Activated naive CD4-positive, alpha-beta T cell treated with anti-CD3 and anti-CD28 coated beads for 36 hours (primary cell): ENCODE results near the gene PDE11A. TPM values are rescaled to one million over a fixed set of nuclear protein-coding genes. Genes with fewer than 3 reads are reported as not detected.

Source experiments
- CTCF ChIA-PET: fragments of 350-600 bp; sonication (Branson Sonifier 250); formaldehyde crosslinking; loops from one replicate; lab custom pipeline; 2021; ENCODE audit warnings: antibody characterized with exemption; lab: Charles Lee
- DNase-seq: peaks from one replicate; pipeline ENCODE4 v3.0.0-alpha.2; 2020
- H3K27ac Mint-ChIP-seq: one replicate; pipeline ENCODE4 v1.8.0; 2021; ENCODE audit warnings: mild to moderate bottlenecking, mixed read lengths
- H3K27me3 Mint-ChIP-seq: one replicate; pipeline ENCODE4 v1.8.0; 2021; ENCODE audit warnings: low read depth, mixed read lengths
- H3K36me3 Mint-ChIP-seq: one replicate; pipeline ENCODE4 v1.8.0; 2021; ENCODE audit warnings: low read depth, mixed read lengths
- H3K4me1 Mint-ChIP-seq: one replicate; pipeline ENCODE4 v1.8.0; 2021; ENCODE audit warnings: low read depth, mixed read lengths
- H3K4me3 Mint-ChIP-seq: one replicate; pipeline ENCODE4 v1.8.0; 2021; ENCODE audit warnings: mild to moderate bottlenecking, moderate library complexity, mixed read lengths
- H3K9me3 Mint-ChIP-seq: one replicate; pipeline ENCODE4 v1.8.0; 2021; ENCODE audit warnings: mixed read lengths
- intact Hi-C: fragments of 100-400 bp; cut with micrococcal nuclease; formaldehyde crosslinking; loops from one replicate; pipeline ENCODE4 v1.15.1; 2023
- total RNA-seq, 2 experiments: library from RNA; stranded (reverse); gene quantifications; one replicate each; pipeline ENCODE4 v1.2.3, GENCODE V29; 2021

Gene PDE11A
- total RNA-seq, 2 experiments from 2014 or later = not detected

GRCh38 chr2:177783835-177784744 is 288.5 kb downstream of the PDE11A start:
- intact Hi-C loops = no loop called here
- Mint-ChIP-seq H3K4me1 (peaks cover 39% of the 10 kb centered on the region), H3K36me3 (peaks cover 2% of the 10 kb centered on the region), H3K27me3 (no peaks in the 10 kb centered on the region), H3K9me3 (peaks cover 3% of the 10 kb centered on the region), H3K4me3 (no peak overlapping the region), H3K27ac (peak overlapping the region; percentile 37)
- DNase-seq = peak; percentile 29
- CTCF ChIA-PET = no interaction called here

- Mint-ChIP-seq H3K27ac (no peak overlapping the region), H3K4me1 (peaks cover 39% of the 10 kb centered on the region), H3K36me3 (peaks cover 2% of the 10 kb centered on the region), H3K27me3 (no peaks in the 10 kb centered on the region), H3K9me3 (peaks cover 3% of the 10 kb centered on the region), H3K4me3 (no peak overlapping the region)
- intact Hi-C loops = no loop called here
- DNase-seq = no peak
- CTCF ChIA-PET = no interaction called here
These were observed 289.5 kb downstream of the PDE11A start for GRCh38 chr2:177783091-177783490.

GRCh38 chr2:177782613-177783012 is 290.0 kb downstream of the PDE11A start:
- Mint-ChIP-seq H3K36me3 (peaks cover 2% of the 10 kb centered on the region), H3K4me1 (peaks cover 39% of the 10 kb centered on the region), H3K27ac (no peak overlapping the region), H3K27me3 (no peaks in the 10 kb centered on the region), H3K9me3 (peaks cover 3% of the 10 kb centered on the region), H3K4me3 (no peak overlapping the region)
- no peak for DNase-seq
- intact Hi-C loops = no loop called here
- CTCF ChIA-PET = no interaction called here

- peaks cover 20% of the 10 kb centered on the region for H3K4me1 Mint-ChIP-seq
- H3K27ac Mint-ChIP-seq = no peak overlapping the region
- CTCF ChIA-PET = interaction anchor here (1.3 to 1.8 kb wide), 2 partner anchors 15 to 29 kb away, joined by 4 to 6 read pairs; no protein-coding TSS in a partner anchor
- H3K4me3 Mint-ChIP-seq = no peak overlapping the region
- DNase-seq = no peak
- no peaks in the 10 kb centered on the region for H3K9me3 Mint-ChIP-seq
- H3K27me3 Mint-ChIP-seq = no peaks in the 10 kb centered on the region
- no peaks in the 10 kb centered on the region for H3K36me3 Mint-ChIP-seq
- intact Hi-C loops = no loop called here
These were observed 294.1 kb downstream of the PDE11A start for GRCh38 chr2:177778472-177778871.

GRCh38 chr2:177772529-177772928 is 300.0 kb downstream of the PDE11A start:
- Mint-ChIP-seq H3K9me3 (no peaks in the 10 kb centered on the region), H3K36me3 (no peaks in the 10 kb centered on the region), H3K27ac (no peak overlapping the region), H3K27me3 (no peaks in the 10 kb centered on the region), H3K4me3 (no peak overlapping the region), H3K4me1 (no peaks in the 10 kb centered on the region)
- peak; percentile 33 for DNase-seq
- CTCF ChIA-PET = interaction anchor here (0.5 to 1.5 kb wide), 5 partner anchors 9 to 613 kb away, joined by 3 to 4 read pairs (median 3); no protein-coding TSS in a partner anchor
- intact Hi-C loops = loop anchor here (5.0 kb wide), 1 partner anchor 135 kb away; no protein-coding TSS in a partner anchor

GRCh38 chr2:177771191-177771590 is 301.4 kb downstream of the PDE11A start:
- no peaks in the 10 kb centered on the region for H3K27me3 Mint-ChIP-seq
- CTCF ChIA-PET = interaction anchor here (0.7 kb wide), 1 partner anchor 1235 kb away, joined by 3 read pairs; no protein-coding TSS in a partner anchor
- H3K27ac Mint-ChIP-seq = no peak overlapping the region
- no peak overlapping the region for H3K4me3 Mint-ChIP-seq
- no peaks in the 10 kb centered on the region for H3K36me3 Mint-ChIP-seq
- H3K9me3 Mint-ChIP-seq = no peaks in the 10 kb centered on the region
- intact Hi-C loops = loop anchor here (5.0 kb wide), 1 partner anchor 136 kb away; no protein-coding TSS in a partner anchor
- no peak for DNase-seq
- no peaks in the 10 kb centered on the region for H3K4me1 Mint-ChIP-seq

GRCh38 chr2:177767768-177768167 is 304.8 kb downstream of the PDE11A start:
- CTCF ChIA-PET = interaction anchor here (0.6 to 1.6 kb wide), 6 partner anchors 12 to 434 kb away, joined by 3 to 5 read pairs (median 3); no protein-coding TSS in a partner anchor
- intact Hi-C loops = no loop called here

GRCh38 chr2:177765698-177766097 is 306.9 kb downstream of the PDE11A start:
- peaks cover 3% of the 10 kb centered on the region for H3K4me1 Mint-ChIP-seq
- intact Hi-C loops = no loop called here
- no peaks in the 10 kb centered on the region for H3K36me3 Mint-ChIP-seq
- no peak overlapping the region for H3K27ac Mint-ChIP-seq
- H3K27me3 Mint-ChIP-seq = peaks cover 9% of the 10 kb centered on the region
- DNase-seq = no peak
- H3K9me3 Mint-ChIP-seq = no peaks in the 10 kb centered on the region
- H3K4me3 Mint-ChIP-seq = no peak overlapping the region
- CTCF ChIA-PET = interaction anchor here (1.0 kb wide), 1 partner anchor 19 kb away, joined by 3 read pairs; no protein-coding TSS in a partner anchor

More at GRCh38 chr2:177767768-177768167, 304.8 kb downstream of the PDE11A start:
- H3K27me3 Mint-ChIP-seq = peaks cover 3% of the 10 kb centered on the region
- no peaks in the 10 kb centered on the region for H3K36me3 Mint-ChIP-seq
- DNase-seq = no peak
- no peak overlapping the region for H3K4me3 Mint-ChIP-seq
- no peaks in the 10 kb centered on the region for H3K9me3 Mint-ChIP-seq
- H3K27ac Mint-ChIP-seq = no peak overlapping the region
- peaks cover 3% of the 10 kb centered on the region for H3K4me1 Mint-ChIP-seq

- Mint-ChIP-seq H3K36me3 (no peaks in the 10 kb centered on the region), H3K9me3 (no peaks in the 10 kb centered on the region), H3K4me1 (peaks cover 3% of the 10 kb centered on the region), H3K4me3 (no peak overlapping the region), H3K27me3 (peaks cover 12% of the 10 kb centered on the region), H3K27ac (no peak overlapping the region)
- CTCF ChIA-PET = interaction anchor here (0.8 to 3.0 kb wide), 16 partner anchors 10 to 600 kb away, joined by 3 to 23 read pairs (median 4); no protein-coding TSS in a partner anchor
- DNase-seq = peak; percentile 88
- intact Hi-C loops = loop anchor here (1.0 to 2.0 kb wide), 3 partner anchors 39 to 599 kb away; no protein-coding TSS in a partner anchor
These were observed 308.9 kb downstream of the PDE11A start for GRCh38 chr2:177763531-177764265.

GRCh38 chr2:177759443-177759842 is 313.1 kb downstream of the PDE11A start:
- peaks cover 3% of the 10 kb centered on the region for H3K4me1 Mint-ChIP-seq
- no peak overlapping the region for H3K27ac Mint-ChIP-seq
- no peaks in the 10 kb centered on the region for H3K36me3 Mint-ChIP-seq
- no peaks in the 10 kb centered on the region for H3K9me3 Mint-ChIP-seq
- no peak for DNase-seq
- intact Hi-C loops = no loop called here
- CTCF ChIA-PET = interaction anchor here (0.6 to 1.7 kb wide), 2 partner anchors 29 to 424 kb away, joined by 3 to 4 read pairs; no protein-coding TSS in a partner anchor
- H3K4me3 Mint-ChIP-seq = no peak overlapping the region
- peaks cover 17% of the 10 kb centered on the region for H3K27me3 Mint-ChIP-seq

GRCh38 chr2:177758591-177759371 is 313.8 kb downstream of the PDE11A start:
- H3K4me1 Mint-ChIP-seq = peaks cover 3% of the 10 kb centered on the region
- peaks cover 17% of the 10 kb centered on the region for H3K27me3 Mint-ChIP-seq
- H3K4me3 Mint-ChIP-seq = no peak overlapping the region
- no peak overlapping the region for H3K27ac Mint-ChIP-seq
- intact Hi-C loops = no loop called here
- no peaks in the 10 kb centered on the region for H3K9me3 Mint-ChIP-seq
- CTCF ChIA-PET = interaction anchor here (0.6 to 1.7 kb wide), 3 partner anchors 28 to 424 kb away, joined by 3 to 6 read pairs (median 4); no protein-coding TSS in a partner anchor
- DNase-seq = peak; percentile 31
- no peaks in the 10 kb centered on the region for H3K36me3 Mint-ChIP-seq
